ENCODE results near the gene CREB5. TPM values are rescaled to one million over a fixed set of nuclear protein-coding genes. Genes with fewer than 3 reads are reported as not detected.

The CREB5 gene
- total and polyA plus RNA-seq, 4 experiments from 2014 or later: not detected

- ChIA-PET POLR2A (ENCODE audit: partially characterized antibody) (no interaction called here), CTCF (ENCODE audit: partially characterized antibody) (no interaction called here)
- no peaks in the 10 kb centered on the region for H3K36me3 ChIP-seq (ENCODE audit: insufficient read depth, low read length)
- no peak overlapping the region for H3K27ac Mint-ChIP-seq
- H3K9me3 ChIP-seq (ENCODE audit: control insufficient read depth in 1 of 2, low read length in 2 of 2): no peaks in the 10 kb centered on the region
- peaks cover 0 to 7% (median 3%) of the 10 kb centered on the region in 8 donors for H3K9me3 Mint-ChIP-seq
- H3K27me3 Mint-ChIP-seq: peaks cover 0 to 8% of the 10 kb centered on the region in 2 donors
- no peaks in the 10 kb centered on the region for H3K4me1 Mint-ChIP-seq
- no peak overlapping the region for H3K27ac ChIP-seq (ENCODE audit: low read depth, low read length)
- intact Hi-C loops (cut with micrococcal nuclease): no loop called here
- H3K4me3 Mint-ChIP-seq: no peak overlapping the region
- H3K4me3 ChIP-seq (ENCODE audit: low read length in 2 of 2): no peak overlapping the region
- no peak for DNase-seq
- H3K27me3 ChIP-seq (ENCODE audit: insufficient read depth, low read length): no peaks in the 10 kb centered on the region
- no peaks in the 10 kb centered on the region for H3K36me3 Mint-ChIP-seq
- H3K4me1 ChIP-seq (ENCODE audit: insufficient read depth, low read length): no peaks in the 10 kb centered on the region
Measured at GRCh38 chr7:28558236-28558635, 145.9 kb downstream of the CREB5 start.

GRCh38 chr7:28560767-28561166 is 148.4 kb downstream of the CREB5 start:
- Mint-ChIP-seq H3K4me3 (no peak overlapping the region), H3K36me3 (no peaks in the 10 kb centered on the region), H3K27ac (no peak overlapping the region), H3K4me1 (no peaks in the 10 kb centered on the region), H3K27me3 (peaks cover 0 to 2% of the 10 kb centered on the region in 2 donors), H3K9me3 (peaks cover 0 to 7% (median 4%) of the 10 kb centered on the region in 8 donors)
- Histone ChIP-seq H3K27ac (ENCODE audit: low read depth, low read length) (no peak overlapping the region), H3K4me3 (ENCODE audit: low read length in 2 of 2) (no peak overlapping the region), H3K36me3 (ENCODE audit: insufficient read depth, low read length) (no peaks in the 10 kb centered on the region), H3K27me3 (ENCODE audit: insufficient read depth, low read length) (no peaks in the 10 kb centered on the region), H3K9me3 (ENCODE audit: control insufficient read depth in 1 of 2, low read length in 2 of 2) (no peaks in the 10 kb centered on the region), H3K4me1 (ENCODE audit: insufficient read depth, low read length) (no peaks in the 10 kb centered on the region)
- ChIA-PET CTCF (ENCODE audit: partially characterized antibody) (no interaction called here), POLR2A (ENCODE audit: partially characterized antibody) (no interaction called here)
- intact Hi-C loops (cut with micrococcal nuclease): no loop called here
- DNase-seq: no peak

DNA sequence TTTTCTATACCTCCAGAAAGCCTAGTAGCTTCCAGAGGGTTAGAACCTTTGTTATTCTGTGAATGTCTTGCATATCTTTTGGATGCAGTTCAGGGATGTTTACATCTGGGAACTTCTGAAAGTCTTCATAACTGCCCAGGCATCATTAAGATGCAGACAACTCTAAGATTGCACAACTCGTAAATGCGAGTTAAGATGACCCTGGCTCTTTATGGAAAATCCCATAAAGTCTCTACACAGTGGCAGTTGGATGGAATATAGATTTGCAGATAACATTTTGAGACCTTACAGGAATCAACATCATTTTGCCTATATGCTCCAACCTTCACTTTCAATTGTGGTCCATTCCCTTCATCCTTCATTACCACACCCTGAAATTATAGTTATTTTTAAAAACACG is 151.7 kb downstream of the CREB5 start:
- no peaks in the 10 kb centered on the region for H3K4me1 ChIP-seq (ENCODE audit: insufficient read depth, low read length)
- CTCF ChIA-PET (ENCODE audit: partially characterized antibody): no interaction called here

GRCh38 chr7:28564755-28565374 is 152.5 kb downstream of the CREB5 start:
- no peak overlapping the region for H3K4me3 ChIP-seq (ENCODE audit: low read length in 2 of 2)
- no peaks in the 10 kb centered on the region for H3K4me1 ChIP-seq (ENCODE audit: insufficient read depth, low read length)
- ChIA-PET POLR2A (ENCODE audit: partially characterized antibody) (no interaction called here), CTCF (ENCODE audit: partially characterized antibody) (interaction anchor here (0.6 kb wide), 1 partner anchor 678 kb away, joined by 4 read pairs; no protein-coding TSS in a partner anchor)
- DNase-seq: no peak
- Mint-ChIP-seq H3K27me3 (no peaks in the 10 kb centered on the region), H3K4me3 (no peak overlapping the region), H3K4me1 (no peaks in the 10 kb centered on the region), H3K27ac (no peak overlapping the region), H3K36me3 (no peaks in the 10 kb centered on the region), H3K9me3 (peaks cover 0 to 7% (median 3%) of the 10 kb centered on the region in 8 donors)
- no peaks in the 10 kb centered on the region for H3K36me3 ChIP-seq (ENCODE audit: insufficient read depth, low read length)
- H3K27ac ChIP-seq (ENCODE audit: low read depth, low read length): no peak overlapping the region
- intact Hi-C loops (cut with micrococcal nuclease): no loop called here
- H3K9me3 ChIP-seq (ENCODE audit: control insufficient read depth in 1 of 2, low read length in 2 of 2): no peaks in the 10 kb centered on the region
- no peaks in the 10 kb centered on the region for H3K27me3 ChIP-seq (ENCODE audit: insufficient read depth, low read length)

More for the DNA sequence above, 151.7 kb downstream of the CREB5 start:
- Mint-ChIP-seq H3K4me3 (no peak overlapping the region), H3K9me3 (peaks cover 0 to 7% (median 4%) of the 10 kb centered on the region in 8 donors), H3K27me3 (no peaks in the 10 kb centered on the region), H3K27ac (no peak overlapping the region), H3K36me3 (no peaks in the 10 kb centered on the region), H3K4me1 (no peaks in the 10 kb centered on the region)
- Histone ChIP-seq H3K27me3 (ENCODE audit: insufficient read depth, low read length) (no peaks in the 10 kb centered on the region), H3K9me3 (ENCODE audit: control insufficient read depth in 1 of 2, low read length in 2 of 2) (no peaks in the 10 kb centered on the region), H3K36me3 (ENCODE audit: insufficient read depth, low read length) (no peaks in the 10 kb centered on the region), H3K27ac (ENCODE audit: low read depth, low read length) (no peak overlapping the region), H3K4me3 (ENCODE audit: low read length in 2 of 2) (no peak overlapping the region)
- DNase-seq: no peak
- intact Hi-C loops (cut with micrococcal nuclease): no loop called here
- POLR2A ChIA-PET (ENCODE audit: partially characterized antibody): no interaction called here

DNA sequence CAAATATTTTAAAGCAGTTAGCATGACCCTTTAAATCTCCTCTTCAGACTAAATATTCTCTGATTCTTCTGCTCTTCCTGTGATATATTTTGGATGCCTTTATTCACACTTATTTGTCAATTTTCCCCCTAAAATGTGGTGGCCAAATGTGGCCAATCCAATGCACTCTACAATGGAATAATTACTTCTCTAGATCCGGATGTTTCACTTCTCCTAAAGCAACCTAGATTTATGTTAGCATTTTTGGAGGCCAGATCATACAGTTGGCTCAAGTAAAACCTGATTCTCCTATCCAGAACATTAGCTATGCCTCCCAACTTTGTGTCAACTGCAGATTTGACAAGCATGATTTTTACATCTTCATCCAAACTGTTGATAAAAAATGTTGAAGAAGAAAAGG is 153.7 kb downstream of the CREB5 start:
- Histone ChIP-seq H3K4me1 (ENCODE audit: insufficient read depth, low read length) (no peaks in the 10 kb centered on the region), H3K4me3 (ENCODE audit: low read length in 2 of 2) (no peak overlapping the region), H3K27me3 (ENCODE audit: insufficient read depth, low read length) (no peaks in the 10 kb centered on the region), H3K9me3 (ENCODE audit: control insufficient read depth in 1 of 2, low read length in 2 of 2) (no peaks in the 10 kb centered on the region), H3K27ac (ENCODE audit: low read depth, low read length) (no peak overlapping the region), H3K36me3 (ENCODE audit: insufficient read depth, low read length) (no peaks in the 10 kb centered on the region)
- Mint-ChIP-seq H3K27ac (no peak overlapping the region), H3K9me3 (peaks cover 0 to 4% (median 0%) of the 10 kb centered on the region in 8 donors), H3K4me3 (no peak overlapping the region), H3K4me1 (no peaks in the 10 kb centered on the region), H3K36me3 (no peaks in the 10 kb centered on the region), H3K27me3 (no peaks in the 10 kb centered on the region)
- CTCF ChIA-PET (ENCODE audit: partially characterized antibody): no interaction called here
- intact Hi-C loops (cut with micrococcal nuclease): no loop called here
- DNase-seq: no peak
- POLR2A ChIA-PET (ENCODE audit: partially characterized antibody): no interaction called here

DNA sequence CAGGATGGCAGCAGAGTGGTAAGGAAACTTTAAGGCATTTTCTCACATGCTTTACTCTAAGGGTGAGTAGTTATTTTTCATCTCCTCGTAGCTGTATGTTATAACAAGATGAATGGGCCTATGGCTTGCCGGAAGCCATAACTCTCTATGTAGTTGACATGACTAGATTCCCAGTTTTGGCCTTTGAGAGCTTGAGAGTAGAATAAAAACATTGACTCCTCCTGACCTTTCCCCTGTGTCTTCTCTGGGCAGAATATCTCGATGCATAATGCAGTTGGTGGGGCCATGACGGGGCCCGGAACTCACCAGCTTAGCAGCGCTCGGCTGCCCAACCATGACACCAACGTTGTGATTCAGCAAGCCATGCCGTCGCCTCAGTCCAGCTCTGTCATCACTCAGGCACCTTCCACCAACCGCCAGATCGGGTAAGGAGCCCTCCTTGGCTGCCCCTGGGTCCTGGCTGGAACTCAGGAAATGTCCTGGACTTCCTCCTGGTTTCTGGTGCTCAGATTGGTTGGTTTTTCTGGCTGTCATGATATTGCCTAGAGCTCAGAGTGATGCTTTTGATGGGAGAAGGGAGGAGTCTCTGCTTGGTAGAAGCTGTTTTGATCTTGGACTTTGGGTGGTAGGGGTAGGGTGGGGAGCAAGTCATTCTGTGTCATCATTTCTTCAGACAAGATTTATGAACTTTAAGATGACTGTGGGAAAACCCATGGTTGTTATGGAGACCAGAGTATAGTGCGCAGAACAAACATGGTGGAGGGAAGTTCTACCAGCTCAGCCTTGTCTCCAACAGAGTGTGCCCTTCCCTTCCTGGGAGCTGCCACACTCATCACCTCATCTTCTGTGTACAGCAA is 158.0 kb downstream of the CREB5 start:
- Mint-ChIP-seq H3K4me1 (no peaks in the 10 kb centered on the region), H3K4me3 (no peak overlapping the region), H3K36me3 (no peaks in the 10 kb centered on the region), H3K27ac (no peak overlapping the region), H3K27me3 (peaks cover 0 to 3% of the 10 kb centered on the region in 2 donors), H3K9me3 (peaks cover 0 to 4% (median 0%) of the 10 kb centered on the region in 8 donors)
- intact Hi-C loops (cut with micrococcal nuclease): no loop called here
- ChIA-PET POLR2A (ENCODE audit: partially characterized antibody) (no interaction called here), CTCF (ENCODE audit: partially characterized antibody) (no interaction called here)
- Histone ChIP-seq H3K27me3 (ENCODE audit: insufficient read depth, low read length) (no peaks in the 10 kb centered on the region), H3K9me3 (ENCODE audit: control insufficient read depth in 1 of 2, low read length in 2 of 2) (no peaks in the 10 kb centered on the region), H3K27ac (ENCODE audit: low read depth, low read length) (no peak overlapping the region), H3K4me3 (ENCODE audit: low read length in 2 of 2) (no peak overlapping the region), H3K36me3 (ENCODE audit: insufficient read depth, low read length) (no peaks in the 10 kb centered on the region), H3K4me1 (ENCODE audit: insufficient read depth, low read length) (no peaks in the 10 kb centered on the region)
- no peak for DNase-seq

GRCh38 chr7:28570970-28571288 is 158.6 kb downstream of the CREB5 start:
- no peak overlapping the region for H3K27ac ChIP-seq (ENCODE audit: low read depth, low read length)
- no peak overlapping the region for H3K4me3 Mint-ChIP-seq
- intact Hi-C loops (cut with micrococcal nuclease): no loop called here
- H3K9me3 Mint-ChIP-seq: peaks cover 0 to 4% (median 0%) of the 10 kb centered on the region in 8 donors
- no peak overlapping the region for H3K27ac Mint-ChIP-seq
- no peaks in the 10 kb centered on the region for H3K36me3 Mint-ChIP-seq
- H3K9me3 ChIP-seq (ENCODE audit: control insufficient read depth in 1 of 2, low read length in 2 of 2): no peaks in the 10 kb centered on the region
- no peaks in the 10 kb centered on the region for H3K27me3 ChIP-seq (ENCODE audit: insufficient read depth, low read length)
- no peaks in the 10 kb centered on the region for H3K4me1 Mint-ChIP-seq
- no peaks in the 10 kb centered on the region for H3K4me1 ChIP-seq (ENCODE audit: insufficient read depth, low read length)
- no peaks in the 10 kb centered on the region for H3K36me3 ChIP-seq (ENCODE audit: insufficient read depth, low read length)
- CTCF ChIA-PET (ENCODE audit: partially characterized antibody): no interaction called here
- POLR2A ChIA-PET (ENCODE audit: partially characterized antibody): no interaction called here
- no peak overlapping the region for H3K4me3 ChIP-seq (ENCODE audit: low read length in 2 of 2)
- peaks cover 0 to 3% of the 10 kb centered on the region in 2 donors for H3K27me3 Mint-ChIP-seq
- DNase-seq: no peak

Measured in CD4-positive, alpha-beta memory T cell (primary cell).